Common myeloid progenitor, CD34-positive (primary cell): ENCODE results near the gene GDF2.

Experiments used
- CTCF ChIA-PET: fragments of 350-600 bp; sonication (Branson Sonifier 250); formaldehyde crosslinking; loops from one replicate; lab custom pipeline; 2021; ENCODE audit warnings: antibody characterized with exemption; lab: Charles Lee
- POLR2A ChIA-PET: fragments of 350-600 bp; sonication (Branson Sonifier 250); formaldehyde crosslinking; loops from one replicate; lab custom pipeline; 2021; ENCODE audit warnings: antibody characterized with exemption; lab: Charles Lee
- DNase-seq, 3 donors: peaks; one replicate each; pipeline versions ENCODE4 v3.0.0 to v3.0.0-alpha.2; 2013
- H3K27ac ChIP-seq, 2 experiments: 1 replicate in 1 of 2; 2 replicates in 1 of 2; pipeline ENCODE4 v1.7.0; 2013; ENCODE audit warnings: inconsistent platforms in 2 of 2, low read length in 2 of 2, mild to moderate bottlenecking in 2 of 2, low read depth in 1 of 2, moderate library complexity in 1 of 2; ENCODE audit not compliant: severe bottlenecking in 2 of 2, insufficient read depth in 1 of 2, poor library complexity in 1 of 2
- H3K27me3 ChIP-seq, 5 experiments: replicated peaks in 2 of 5; 1 replicate in 3 of 5; 2 replicates in 2 of 5; pipeline versions ENCODE4 v1.6.1 to v1.7.0; 2013; ENCODE audit warnings: low read length in 4 of 5, mild to moderate bottlenecking in 2 of 5, moderate library complexity in 2 of 5, inconsistent platforms in 1 of 5; ENCODE audit not compliant: insufficient read depth in 5 of 5, control insufficient read depth in 4 of 5
- H3K36me3 ChIP-seq, 4 experiments: 1 replicate in 2 of 4; 2 replicates in 2 of 4; pipeline versions ENCODE4 v1.6.1 to v1.7.0; 2013; ENCODE audit warnings: low read length in 3 of 4, control low read depth in 1 of 4, mild to moderate bottlenecking in 1 of 4; ENCODE audit not compliant: control insufficient read depth in 4 of 4, insufficient read depth in 4 of 4
- H3K4me1 ChIP-seq, 4 experiments: 1 replicate in 3 of 4; 2 replicates in 1 of 4; pipeline versions ENCODE4 v1.6.1 to v1.7.1; 2013; ENCODE audit warnings: low read length in 3 of 4, mild to moderate bottlenecking in 3 of 4, control low read depth in 1 of 4, inconsistent platforms in 1 of 4, moderate library complexity in 1 of 4; ENCODE audit not compliant: control insufficient read depth in 4 of 4, insufficient read depth in 4 of 4; ENCODE audit errors: control extremely low read depth in 1 of 4
- H3K4me3 ChIP-seq, 7 experiments: 1 replicate in 4 of 7; 2 replicates in 3 of 7; pipeline versions ENCODE4 v1.5.1 to v1.7.0; 2013; ENCODE audit warnings: mild to moderate bottlenecking in 7 of 7, low read length in 6 of 7, moderate library complexity in 6 of 7, inconsistent platforms in 2 of 7, low read depth in 2 of 7, control low read depth in 1 of 7; ENCODE audit not compliant: insufficient read depth in 4 of 7, control insufficient read depth in 1 of 7; ENCODE audit errors: extremely low read depth in 1 of 7
- H3K9me3 ChIP-seq, 5 experiments: 1 replicate in 4 of 5; 2 replicates in 1 of 5; pipeline versions ENCODE4 v1.6.1 to v1.7.1; 2013; ENCODE audit warnings: low read length in 4 of 5, mild to moderate bottlenecking in 2 of 5, inconsistent platforms in 1 of 5, low read depth in 1 of 5, moderate library complexity in 1 of 5; ENCODE audit not compliant: control insufficient read depth in 4 of 5, insufficient read depth in 2 of 5; ENCODE audit errors: control extremely low read depth in 1 of 5
- WGBS: methylation state at CpG from one replicate; pipeline ENCODE4 v1.1.5; 2013; ENCODE audit not compliant: insufficient coverage; 5-methylcytosine and 5-hydroxymethylcytosine counted together

Gene GDF2

GRCh38 chr10:47349516-47349915 lies 27.3 kb downstream of the GDF2 start:
- Histone ChIP-seq H3K4me1 (no peaks in the 10 kb centered on the region), H3K27ac (no peak overlapping the region), H3K36me3 (no peaks in the 10 kb centered on the region), H3K27me3 (peaks cover 0 to 2% (median 0%) of the 10 kb centered on the region in 5 experiments), H3K9me3 (no peaks in the 10 kb centered on the region), H3K4me3 (no peak overlapping the region)
- DNase-seq, result no peak
- CTCF ChIA-PET, result no interaction called here
- 97% methylated on average over 22 of the region's 22 CpGs for WGBS
- POLR2A ChIA-PET, result no interaction called here

- peaks cover 0 to 2% (median 0%) of the 10 kb centered on the region in 5 experiments for H3K27me3 ChIP-seq
Observed at GRCh38 chr10:47349941-47350371, 27.7 kb downstream of the GDF2 start.

GRCh38 chr10:47350671-47351640 lies 28.7 kb downstream of the GDF2 start:
- no peak overlapping the region for H3K4me3 ChIP-seq
- 97% methylated on average over 39 of the region's 39 CpGs for WGBS
- H3K9me3 ChIP-seq, result no peaks in the 10 kb centered on the region
- POLR2A ChIA-PET, result interaction anchor here (0.5 kb wide), 1 partner anchor 207 kb away, joined by 3 read pairs; no protein-coding TSS in a partner anchor
- no peak for DNase-seq
- peaks cover 0 to 2% (median 0%) of the 10 kb centered on the region in 5 experiments for H3K27me3 ChIP-seq
- H3K36me3 ChIP-seq, result no peaks in the 10 kb centered on the region
- H3K4me1 ChIP-seq, result no peaks in the 10 kb centered on the region
- CTCF ChIA-PET, result no interaction called here
- no peak overlapping the region for H3K27ac ChIP-seq

More at GRCh38 chr10:47349941-47350371, 27.7 kb downstream of the GDF2 start:
- no peak for DNase-seq
- Histone ChIP-seq H3K4me1 (no peaks in the 10 kb centered on the region), H3K4me3 (no peak overlapping the region), H3K27ac (no peak overlapping the region), H3K36me3 (no peaks in the 10 kb centered on the region), H3K9me3 (no peaks in the 10 kb centered on the region)
- POLR2A ChIA-PET, result no interaction called here
- 96% methylated on average over 31 of the region's 31 CpGs for WGBS
- CTCF ChIA-PET, result no interaction called here

GRCh38 chr10:47351899-47352815 lies 29.9 kb downstream of the GDF2 start:
- no peak for DNase-seq
- ChIA-PET CTCF (interaction anchor here (1.4 to 1.5 kb wide), 2 partner anchors 12 to 86 kb away, joined by 3 to 4 read pairs; no protein-coding TSS in a partner anchor), POLR2A (interaction anchor here (0.5 kb wide), 1 partner anchor 206 kb away, joined by 3 read pairs; no protein-coding TSS in a partner anchor)
- Histone ChIP-seq H3K27ac (no peak overlapping the region), H3K9me3 (no peaks in the 10 kb centered on the region), H3K4me3 (no peak overlapping the region), H3K27me3 (no peaks in the 10 kb centered on the region), H3K36me3 (no peaks in the 10 kb centered on the region), H3K4me1 (no peaks in the 10 kb centered on the region)
- WGBS, result 95% methylated on average over 11 of the region's 14 CpGs

- Histone ChIP-seq H3K4me1 (no peaks in the 10 kb centered on the region), H3K4me3 (no peak overlapping the region), H3K27me3 (no peaks in the 10 kb centered on the region), H3K27ac (no peak overlapping the region), H3K36me3 (no peaks in the 10 kb centered on the region), H3K9me3 (no peaks in the 10 kb centered on the region)
- DNase-seq, result no peak
- POLR2A ChIA-PET, result no interaction called here
- WGBS, result 99% methylated on average over 6 of the region's 6 CpGs
- CTCF ChIA-PET, result interaction anchor here (0.7 to 1.5 kb wide), 2 partner anchors 85 to 103 kb away, joined by 3 read pairs; no protein-coding TSS in a partner anchor
Observed at GRCh38 chr10:47353351-47353750, 31.1 kb downstream of the GDF2 start.

- H3K4me3 ChIP-seq, result no peak overlapping the region
- no peaks in the 10 kb centered on the region for H3K9me3 ChIP-seq
- ChIA-PET POLR2A (no interaction called here), CTCF (no interaction called here)
- H3K36me3 ChIP-seq, result no peaks in the 10 kb centered on the region
- no peak for DNase-seq
- H3K4me1 ChIP-seq, result no peaks in the 10 kb centered on the region
- WGBS, result 93% methylated on average over 4 of the region's 4 CpGs
- H3K27ac ChIP-seq, result no peak overlapping the region
- no peaks in the 10 kb centered on the region for H3K27me3 ChIP-seq
Observed at GRCh38 chr10:47354165-47354564, 31.9 kb downstream of the GDF2 start.
